ENCODE results near the gene PIP4K2A.

PIP4K2A gene

DNA sequence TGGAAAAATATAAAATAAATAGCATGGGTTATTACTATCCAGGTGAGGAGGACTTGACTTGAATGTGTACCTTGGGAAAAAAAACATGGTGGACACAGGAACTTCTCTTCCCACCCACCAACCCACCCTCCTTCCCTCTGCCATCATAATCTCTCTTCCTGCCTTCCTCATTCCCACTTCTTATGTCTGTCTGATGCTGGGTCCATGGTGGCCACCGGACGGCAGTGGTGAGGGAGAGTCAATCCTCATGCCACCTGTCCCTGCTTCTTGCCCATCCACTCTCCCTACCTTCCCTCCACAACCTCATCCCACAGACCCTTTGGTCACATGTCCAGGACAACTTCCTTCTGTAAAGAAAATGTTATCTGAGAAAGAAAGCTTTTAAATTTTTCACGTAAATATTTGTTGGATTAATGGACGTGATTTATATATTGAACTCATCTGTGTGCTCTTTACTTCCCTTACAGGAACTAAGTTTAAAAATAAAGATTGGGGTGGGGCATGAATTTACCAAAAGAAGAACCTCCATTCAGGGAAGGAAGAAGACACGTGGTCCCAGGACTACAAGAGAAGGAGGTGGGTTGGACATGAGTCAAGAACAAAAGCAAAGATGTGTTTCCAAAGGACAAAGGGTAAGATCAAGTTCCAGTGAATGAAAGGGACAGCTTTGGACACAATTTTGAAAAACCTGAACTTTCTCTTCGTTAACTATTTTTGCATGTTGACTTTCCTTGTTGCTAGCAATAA, 104.5 kb downstream of the PIP4K2A start:
- TF ChIP-seq PATZ1 (CRISPR knock-in tag; IDR thresholded peaks at IDR 0.05; ENCODE audit: borderline replicate concordance), result no peak
- TF ChIP-seq ZFP3 (CRISPR knock-in tag; IDR thresholded peaks at IDR 0.05), result no peak
- no peak for TF ChIP-seq ESRRG (CRISPR knock-in tag; IDR thresholded peaks at IDR 0.05)
- no peak for TF ChIP-seq ZNF70 (CRISPR knock-in tag; IDR thresholded peaks at IDR 0.05)
- TF ChIP-seq OSR1 (CRISPR knock-in tag; IDR thresholded peaks at IDR 0.05), result no peak
- TF ChIP-seq ZNF565 (CRISPR knock-in tag; conservative IDR thresholded peaks at IDR 0.05; ENCODE audit: low read depth), result no peak
- no peak for TF ChIP-seq RARB (CRISPR knock-in tag; IDR thresholded peaks at IDR 0.05)
- no peak for TF ChIP-seq CSRNP3 (CRISPR knock-in tag; IDR thresholded peaks at IDR 0.05)
- TF ChIP-seq GLIS3 (CRISPR knock-in tag; IDR thresholded peaks at IDR 0.05), result no peak
- no peak for TF ChIP-seq CSDC2 (CRISPR knock-in tag; IDR thresholded peaks at IDR 0.05)
- TF ChIP-seq ISL1 (CRISPR knock-in tag; IDR thresholded peaks at IDR 0.05), result no peak
- no peak for TF ChIP-seq TOX (CRISPR knock-in tag; IDR thresholded peaks at IDR 0.05; ENCODE audit: borderline replicate concordance)
- TF ChIP-seq ARNTL (CRISPR knock-in tag; IDR thresholded peaks at IDR 0.05; ENCODE audit: borderline replicate concordance, low read depth), result no peak
- no peak for TF ChIP-seq PPARA (CRISPR knock-in tag; IDR thresholded peaks at IDR 0.05; ENCODE audit: borderline replicate concordance)
- ATAC-seq, result no peak

DNA sequence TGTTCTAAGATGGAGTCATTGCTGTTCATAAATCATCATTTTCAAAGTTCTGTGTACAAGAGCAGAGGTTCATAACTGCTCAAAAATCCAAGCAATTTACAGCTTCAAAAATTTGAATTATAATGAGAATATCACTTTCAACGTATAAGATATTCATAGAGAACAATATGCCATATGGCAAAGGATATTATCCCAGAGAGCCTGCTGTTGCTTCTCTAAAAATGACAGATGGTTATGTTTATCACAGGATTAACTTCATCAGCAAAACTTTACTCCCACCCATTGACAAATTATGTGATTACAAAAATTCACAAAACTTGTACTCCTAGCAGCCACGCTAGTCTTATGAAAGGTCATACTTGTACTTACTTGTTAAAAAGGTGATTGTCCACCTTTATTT, 105.1 kb downstream of the PIP4K2A start:
- TF ChIP-seq GLIS3 (CRISPR knock-in tag; IDR thresholded peaks at IDR 0.05) (no peak), BACH2 (CRISPR knock-in tag; IDR thresholded peaks at IDR 0.05; ENCODE audit: borderline replicate concordance) (no peak), CSDC2 (CRISPR knock-in tag; IDR thresholded peaks at IDR 0.05) (no peak), ZC3H10 (CRISPR knock-in tag; IDR thresholded peaks at IDR 0.05) (no peak), ZFP30 (CRISPR knock-in tag; IDR thresholded peaks at IDR 0.05) (no peak), POU6F1 (CRISPR knock-in tag; IDR thresholded peaks at IDR 0.05; ENCODE audit: borderline replicate concordance, low read depth) (no peak), OSR1 (CRISPR knock-in tag; IDR thresholded peaks at IDR 0.05) (no peak), SNAI2 (CRISPR knock-in tag; IDR thresholded peaks at IDR 0.05) (no peak), PPARA (CRISPR knock-in tag; IDR thresholded peaks at IDR 0.05; ENCODE audit: borderline replicate concordance) (no peak)
- TF ChIP-seq, protein P1, sequence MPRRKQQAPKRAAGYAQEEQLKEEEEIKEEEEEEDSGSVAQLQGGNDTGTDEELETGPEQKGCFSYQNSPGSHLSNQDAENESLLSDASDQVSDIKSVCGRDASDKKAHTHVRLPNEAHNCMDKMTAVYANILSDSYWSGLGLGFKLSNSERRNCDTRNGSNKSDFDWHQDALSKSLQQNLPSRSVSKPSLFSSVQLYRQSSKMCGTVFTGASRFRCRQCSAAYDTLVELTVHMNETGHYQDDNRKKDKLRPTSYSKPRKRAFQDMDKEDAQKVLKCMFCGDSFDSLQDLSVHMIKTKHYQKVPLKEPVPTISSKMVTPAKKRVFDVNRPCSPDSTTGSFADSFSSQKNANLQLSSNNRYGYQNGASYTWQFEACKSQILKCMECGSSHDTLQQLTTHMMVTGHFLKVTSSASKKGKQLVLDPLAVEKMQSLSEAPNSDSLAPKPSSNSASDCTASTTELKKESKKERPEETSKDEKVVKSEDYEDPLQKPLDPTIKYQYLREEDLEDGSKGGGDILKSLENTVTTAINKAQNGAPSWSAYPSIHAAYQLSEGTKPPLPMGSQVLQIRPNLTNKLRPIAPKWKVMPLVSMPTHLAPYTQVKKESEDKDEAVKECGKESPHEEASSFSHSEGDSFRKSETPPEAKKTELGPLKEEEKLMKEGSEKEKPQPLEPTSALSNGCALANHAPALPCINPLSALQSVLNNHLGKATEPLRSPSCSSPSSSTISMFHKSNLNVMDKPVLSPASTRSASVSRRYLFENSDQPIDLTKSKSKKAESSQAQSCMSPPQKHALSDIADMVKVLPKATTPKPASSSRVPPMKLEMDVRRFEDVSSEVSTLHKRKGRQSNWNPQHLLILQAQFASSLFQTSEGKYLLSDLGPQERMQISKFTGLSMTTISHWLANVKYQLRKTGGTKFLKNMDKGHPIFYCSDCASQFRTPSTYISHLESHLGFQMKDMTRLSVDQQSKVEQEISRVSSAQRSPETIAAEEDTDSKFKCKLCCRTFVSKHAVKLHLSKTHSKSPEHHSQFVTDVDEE (CRISPR knock-in tag; IDR thresholded peaks at IDR 0.05), result no peak

GRCh38 chr10:22607261-22607660, 107.1 kb downstream of the PIP4K2A start:
- ATAC-seq, result no peak
- TF ChIP-seq RARB (CRISPR knock-in tag; IDR thresholded peaks at IDR 0.05) (no peak), PATZ1 (CRISPR knock-in tag; IDR thresholded peaks at IDR 0.05; ENCODE audit: borderline replicate concordance) (no peak), POU6F1 (CRISPR knock-in tag; IDR thresholded peaks at IDR 0.05; ENCODE audit: borderline replicate concordance, low read depth) (no peak), CSDC2 (CRISPR knock-in tag; IDR thresholded peaks at IDR 0.05) (no peak), ZNF70 (CRISPR knock-in tag; IDR thresholded peaks at IDR 0.05) (no peak), ZNF565 (CRISPR knock-in tag; conservative IDR thresholded peaks at IDR 0.05; ENCODE audit: low read depth) (no peak), SNAI2 (CRISPR knock-in tag; IDR thresholded peaks at IDR 0.05) (no peak), PPARA (CRISPR knock-in tag; IDR thresholded peaks at IDR 0.05; ENCODE audit: borderline replicate concordance) (no peak), OSR1 (CRISPR knock-in tag; IDR thresholded peaks at IDR 0.05) (no peak), ZFP3 (CRISPR knock-in tag; IDR thresholded peaks at IDR 0.05) (no peak), ISL1 (CRISPR knock-in tag; IDR thresholded peaks at IDR 0.05) (no peak), CSRNP3 (CRISPR knock-in tag; IDR thresholded peaks at IDR 0.05) (no peak), BACH2 (CRISPR knock-in tag; IDR thresholded peaks at IDR 0.05; ENCODE audit: borderline replicate concordance) (no peak)
- TF ChIP-seq, protein P2, sequence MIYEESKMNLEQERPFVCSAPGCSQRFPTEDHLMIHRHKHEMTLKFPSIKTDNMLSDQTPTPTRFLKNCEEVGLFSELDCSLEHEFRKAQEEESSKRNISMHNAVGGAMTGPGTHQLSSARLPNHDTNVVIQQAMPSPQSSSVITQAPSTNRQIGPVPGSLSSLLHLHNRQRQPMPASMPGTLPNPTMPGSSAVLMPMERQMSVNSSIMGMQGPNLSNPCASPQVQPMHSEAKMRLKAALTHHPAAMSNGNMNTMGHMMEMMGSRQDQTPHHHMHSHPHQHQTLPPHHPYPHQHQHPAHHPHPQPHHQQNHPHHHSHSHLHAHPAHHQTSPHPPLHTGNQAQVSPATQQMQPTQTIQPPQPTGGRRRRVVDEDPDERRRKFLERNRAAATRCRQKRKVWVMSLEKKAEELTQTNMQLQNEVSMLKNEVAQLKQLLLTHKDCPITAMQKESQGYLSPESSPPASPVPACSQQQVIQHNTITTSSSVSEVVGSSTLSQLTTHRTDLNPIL (CRISPR knock-in tag; IDR thresholded peaks at IDR 0.05; ENCODE audit: low read depth), result no peak

More for the DNA sequence above, 105.1 kb downstream of the PIP4K2A start:
- ATAC-seq, result no peak

All from SK-N-SH treated with all-trans-retinoic acid at 6 μM for 48 hours (cell line).